GM21381 (cell line): Measurements from ENCODE around the gene CD248.

Experiments used
- ATAC-seq: cut with Tn5 transposase; IDR thresholded peaks from one replicate; pipeline ENCODE4 v1.9.1; 2021; ENCODE audit warnings: mild to moderate bottlenecking, moderate library complexity; ENCODE audit not compliant: unreplicated experiment

CD248 gene

GRCh38 chr11:66340596-66341501 lies 24.0 kb upstream of the CD248 start:
- ATAC-seq = no peak

DNA sequence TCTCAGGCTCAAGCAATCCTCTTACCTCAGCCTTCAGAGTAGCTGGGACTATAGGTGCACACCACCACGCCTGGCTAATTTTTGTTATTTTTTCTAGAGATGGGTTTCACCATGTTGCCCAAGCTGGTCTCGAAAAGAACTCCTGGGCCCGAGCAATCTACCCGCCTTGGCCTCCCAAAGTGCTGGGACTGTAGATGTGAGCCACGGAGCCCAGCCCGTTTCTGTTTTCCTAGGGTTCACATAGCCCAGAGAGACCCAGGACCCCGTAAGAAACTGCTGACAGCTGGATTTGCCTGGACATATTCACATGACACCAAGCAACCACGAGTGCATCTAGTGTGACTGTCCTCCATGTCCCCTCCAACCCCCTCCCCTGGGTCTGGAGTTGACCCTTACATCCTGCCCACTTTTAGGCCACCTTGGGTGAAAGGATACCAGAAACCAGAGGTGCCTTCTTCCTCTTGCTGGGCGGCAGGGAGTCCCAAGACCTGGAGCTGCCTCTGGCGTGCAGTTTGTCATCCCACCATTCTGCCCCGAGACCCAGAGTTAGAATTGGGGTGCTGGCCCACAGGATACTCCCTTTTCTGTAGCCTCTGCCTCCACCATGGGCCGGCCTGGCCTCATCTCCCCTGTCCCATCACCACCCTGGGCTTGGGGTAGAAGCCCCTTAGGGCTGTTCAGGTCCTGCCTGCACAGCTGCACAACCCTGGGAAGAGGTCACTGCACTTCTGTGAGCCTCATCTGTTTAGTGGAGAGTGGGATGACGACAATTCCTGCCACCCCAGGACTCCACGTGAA lies 23.0 kb upstream of the CD248 start:
- ATAC-seq = no peak

DNA sequence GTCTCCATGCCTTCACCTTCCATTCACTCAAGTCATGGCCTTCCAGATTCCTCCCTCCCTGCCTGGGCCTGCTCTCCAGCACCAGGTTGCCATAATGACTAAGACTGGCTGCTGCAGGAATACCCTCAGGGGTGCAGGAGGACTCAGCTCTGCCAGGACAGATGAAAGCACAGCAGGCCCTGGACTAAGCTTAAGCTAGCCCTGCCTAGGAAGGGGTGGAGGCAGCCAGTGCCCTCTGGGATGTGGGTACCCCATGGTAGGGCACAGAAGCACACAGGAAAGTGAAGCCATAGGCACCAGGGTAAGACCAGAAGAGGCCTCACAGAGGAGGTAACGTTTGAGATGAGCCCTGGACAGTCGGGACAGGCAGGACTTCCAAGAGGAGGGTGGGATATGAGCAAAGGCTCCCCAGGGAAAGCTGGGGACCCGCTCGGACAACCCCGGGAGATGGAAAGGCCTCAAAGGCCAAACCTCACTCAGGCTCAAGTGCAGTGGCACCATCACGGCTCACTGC lies 22.4 kb upstream of the CD248 start:
- no peak for ATAC-seq

DNA sequence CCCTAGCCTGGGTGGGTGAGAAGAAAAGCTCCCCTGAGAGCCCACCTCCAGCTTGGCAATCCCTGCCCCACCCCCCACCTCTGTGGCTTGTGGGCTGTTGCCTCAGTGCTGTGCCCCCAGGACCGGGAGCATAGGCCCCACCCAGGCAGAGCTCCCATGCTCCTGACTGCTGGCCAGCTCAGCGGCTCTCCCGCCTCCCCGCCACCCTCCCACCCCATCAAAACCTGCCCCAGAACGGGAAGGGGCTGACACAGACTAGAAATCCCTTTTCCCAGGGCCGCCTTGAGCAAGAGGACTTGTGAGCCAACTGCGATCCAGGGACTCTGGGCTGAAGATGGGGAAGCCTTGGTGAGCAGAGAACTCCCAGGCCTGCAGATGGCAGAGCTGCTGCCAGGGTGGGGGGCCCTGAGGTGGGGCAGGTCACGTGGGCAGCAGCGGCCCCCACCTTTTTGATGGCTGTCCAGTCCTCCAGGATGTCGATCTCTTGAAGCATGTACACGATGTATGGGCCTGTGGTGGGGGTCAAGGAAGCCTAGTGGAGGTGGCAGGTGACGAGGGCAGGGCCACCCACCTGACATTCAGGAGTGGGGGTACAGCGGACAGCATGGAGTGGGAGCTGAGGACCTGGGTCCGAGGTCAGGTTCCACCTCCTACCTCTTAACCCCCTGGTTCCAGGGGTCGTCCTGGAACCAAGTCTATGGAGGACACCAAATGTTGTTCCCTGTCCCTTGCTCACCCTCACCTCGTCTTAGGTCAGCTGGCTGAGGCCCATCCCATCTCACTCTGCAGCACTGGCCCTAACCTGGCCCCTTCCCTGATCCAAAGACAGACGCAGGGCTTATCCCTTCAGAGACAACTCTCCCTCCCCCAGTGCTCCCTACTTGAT lies 21.7 kb upstream of the CD248 start:
- no peak for ATAC-seq

DNA sequence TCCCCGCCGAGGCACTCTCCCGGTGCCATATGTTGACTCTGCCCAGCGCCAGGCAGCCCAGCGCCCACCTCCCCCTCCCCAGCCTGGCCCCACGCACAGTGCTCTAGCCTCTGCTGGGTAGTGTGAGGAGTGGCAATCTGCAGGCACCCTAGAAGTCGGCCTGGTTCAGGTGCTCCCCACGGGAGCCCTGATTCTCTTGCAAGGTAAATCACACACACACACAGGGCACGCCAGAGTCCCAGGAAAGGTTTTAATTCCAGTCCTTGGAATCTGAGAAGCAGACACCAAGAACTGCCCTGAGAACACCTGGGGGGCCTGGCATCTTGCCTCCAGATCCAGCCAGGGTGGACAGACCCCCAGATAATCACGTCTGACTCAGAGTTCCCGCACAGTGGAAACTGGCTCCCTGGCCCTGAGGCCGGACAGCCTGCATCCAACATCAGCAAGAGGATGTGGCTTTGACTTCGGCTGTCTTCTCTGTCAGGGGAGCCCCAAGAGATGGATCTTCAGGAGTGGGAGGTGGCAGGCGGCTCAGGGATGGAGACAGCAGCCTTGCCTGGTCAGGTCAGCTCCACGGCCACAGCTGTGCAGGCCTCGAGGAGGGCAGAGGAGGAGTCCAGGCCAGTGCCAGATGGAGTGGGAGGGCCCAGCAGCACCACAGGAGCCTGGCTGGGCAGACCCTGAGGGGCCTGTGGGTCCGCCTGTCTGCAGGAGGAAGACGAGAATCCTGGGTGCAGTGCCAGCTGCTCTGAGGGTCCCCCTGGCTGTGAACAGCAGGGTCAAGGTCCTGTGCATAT lies 20.5 kb upstream of the CD248 start:
- ATAC-seq = no peak

GRCh38 chr11:66336234-66337102 lies 19.6 kb upstream of the CD248 start, which contains the start of gene RIN1:
TSS of gene RIN1 (minus strand) at chr11:66336434. CDS start at chr11:66336402, 32 bp downstream.
- ATAC-seq = peak; percentile 63

DNA sequence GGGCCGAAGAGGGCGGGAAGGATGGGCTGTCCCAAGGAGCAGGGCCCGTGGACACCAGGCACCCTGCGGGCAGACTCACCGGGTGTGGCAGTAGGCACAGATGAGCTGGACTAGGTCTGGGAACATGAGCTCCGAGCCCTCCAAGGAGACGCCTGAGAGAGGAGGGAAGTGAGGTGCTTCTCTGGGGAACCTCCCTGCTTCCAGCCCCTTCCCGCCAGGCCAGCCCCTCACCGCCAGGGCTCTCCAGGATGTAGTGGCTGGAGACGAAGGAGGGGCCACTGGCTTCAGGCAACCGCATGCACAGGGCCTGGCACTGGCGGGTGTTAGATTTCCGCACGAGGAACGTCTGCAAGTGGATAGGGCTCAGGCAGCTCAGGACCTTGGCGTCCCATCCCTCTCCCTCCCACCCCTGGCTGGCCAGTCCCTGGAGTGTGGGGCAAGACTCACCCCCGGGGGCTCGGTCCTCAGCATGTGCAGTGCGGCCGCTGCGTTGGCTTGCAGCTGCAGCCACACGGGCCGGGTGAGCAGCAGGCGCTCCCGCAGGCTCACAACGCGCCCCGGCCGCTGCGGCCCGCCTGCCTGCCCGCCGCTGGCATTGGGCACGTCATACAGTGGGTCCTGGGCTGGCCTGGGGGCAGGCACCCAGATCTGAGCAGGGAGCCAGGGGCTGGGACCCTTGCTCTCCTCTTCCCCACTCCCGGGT lies 18.8 kb upstream of the CD248 start:
- ATAC-seq = no peak

GRCh38 chr11:66334605-66335442 lies 18.0 kb upstream of the CD248 start:
- no peak for ATAC-seq

GRCh38 chr11:66333896-66334604 lies 17.2 kb upstream of the CD248 start:
- no peak for ATAC-seq

GRCh38 chr11:66333220-66333877 lies 16.5 kb upstream of the CD248 start:
- ATAC-seq = no peak

DNA sequence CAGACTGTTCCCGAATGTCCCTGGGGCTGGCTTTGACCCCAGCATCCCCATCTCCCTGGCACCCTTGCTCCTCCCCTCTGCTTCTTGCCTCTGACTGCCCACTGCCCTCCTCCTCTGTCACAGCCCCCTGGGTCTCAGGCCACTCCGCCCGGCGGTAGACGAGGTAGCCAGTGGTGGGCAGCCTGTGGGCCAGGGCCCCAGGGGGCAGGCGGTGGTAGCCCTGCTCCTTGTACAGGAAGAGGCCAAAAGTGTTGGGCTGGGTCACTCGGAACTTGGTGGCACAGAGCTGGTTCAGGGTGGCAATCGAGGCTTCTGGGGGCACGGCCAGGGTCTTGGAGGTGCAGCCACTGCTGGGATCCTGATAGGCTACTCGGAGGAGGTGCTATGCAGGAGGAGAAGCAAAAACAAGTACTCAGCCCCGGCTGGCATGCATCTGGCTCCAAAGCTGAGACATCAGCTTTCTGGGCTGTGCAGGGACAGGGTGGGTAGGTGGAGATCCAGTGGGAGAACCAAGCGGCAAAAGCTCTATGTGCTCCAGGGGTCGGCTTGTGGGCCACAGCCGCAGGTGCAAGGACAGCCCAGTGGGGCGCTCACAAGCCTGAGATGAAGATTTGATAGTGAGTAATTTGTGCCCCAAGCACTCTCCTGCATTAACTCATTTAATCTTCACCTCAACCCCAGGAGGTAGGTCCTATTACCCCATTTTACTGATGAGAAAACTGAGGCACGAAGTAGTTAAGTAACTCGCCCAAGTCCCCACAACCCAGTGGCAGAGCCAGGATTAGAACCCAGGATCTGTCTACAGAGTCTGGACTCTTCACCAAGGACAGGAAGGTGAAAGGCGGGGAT lies 15.8 kb upstream of the CD248 start:
- no peak for ATAC-seq

DNA sequence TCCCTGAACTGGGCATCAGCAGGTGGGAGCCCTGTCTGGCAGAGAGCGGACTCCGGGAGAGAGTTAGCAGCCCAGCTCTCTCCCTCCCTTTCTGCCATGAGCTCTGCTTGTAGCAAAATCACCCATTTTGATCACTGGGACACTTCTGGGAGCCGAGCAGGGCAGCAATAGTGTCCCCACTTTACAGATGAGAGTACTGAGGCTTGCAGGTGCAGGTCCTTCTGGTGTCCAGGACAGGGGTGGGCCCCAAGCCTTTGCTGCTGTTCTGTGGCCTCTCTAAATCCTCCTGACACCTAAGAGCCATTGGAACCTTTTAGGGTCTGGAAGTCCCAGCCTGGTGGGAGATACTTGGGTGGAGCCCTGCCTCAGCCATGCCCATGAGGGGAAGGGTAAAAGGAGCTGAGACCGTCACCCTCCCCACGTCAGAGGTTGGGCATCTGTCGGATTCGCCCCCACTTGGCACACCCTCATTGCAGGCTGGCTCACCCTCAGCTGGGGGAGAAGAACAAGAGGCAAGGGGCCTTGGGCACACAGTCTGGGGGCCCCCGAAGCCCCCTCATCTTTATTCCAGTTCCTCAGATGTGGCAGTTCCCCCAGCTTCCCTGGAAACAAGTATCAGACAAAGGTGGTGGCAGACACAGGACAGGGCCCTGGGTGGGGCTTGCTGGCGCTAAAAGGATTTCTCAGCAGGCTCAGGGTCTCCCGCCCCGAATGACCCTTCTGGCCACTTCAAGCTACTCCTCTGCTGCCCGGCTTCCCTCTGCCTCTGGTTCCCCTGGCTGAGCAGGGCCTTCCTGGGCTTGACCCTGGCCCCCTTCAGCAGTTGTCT lies 14.9 kb upstream of the CD248 start:
- ATAC-seq = no peak

GRCh38 chr11:66330931-66331330 lies 14.1 kb upstream of the CD248 start:
- no peak for ATAC-seq

- ATAC-seq = no peak
Observed at GRCh38 chr11:66329165-66329673, 12.4 kb upstream of the CD248 start.
